Spleen (tissue), 11 donors: ENCODE results near the gene BEND7. TPM values are rescaled to one million over a fixed set of nuclear protein-coding genes. Genes with fewer than 3 reads are reported as not detected.
A peak's percentile ranks its signal among the peaks of the same experiment; 100 is the strongest.

Source experiments
- DNase-seq: peaks from one replicate; pipeline ENCODE4 v3.0.0-alpha.2; 2020
- H3K27ac ChIP-seq, 8 donors: fragments of 200-600 bp; sonication (generic) in 7 of 8; 1 replicate in 4 of 8; 2 replicates in 4 of 8; pipeline versions ENCODE4 v1.5.0 to v1.8.0; 2016 to 2021; ENCODE audit warnings: inconsistent platforms in 4 of 8, mild to moderate bottlenecking in 4 of 8, moderate library complexity in 1 of 8
- H3K27me3 ChIP-seq, 7 donors: fragments of 200-600 bp; sonication (generic) in 6 of 7; replicated peaks in 1 of 7; 1 replicate in 4 of 7; 2 replicates in 3 of 7; pipeline versions ENCODE4 v1.5.0 to v1.8.0; 2016 to 2021; ENCODE audit warnings: inconsistent platforms in 3 of 7, mild to moderate bottlenecking in 1 of 7
- H3K36me3 ChIP-seq, 6 donors: fragments of 200-600 bp; sonication (generic) in 5 of 6; 1 replicate in 4 of 6; 2 replicates in 2 of 6; pipeline versions ENCODE4 v1.5.0 to v1.8.0; 2016 to 2021; ENCODE audit warnings: inconsistent platforms in 2 of 6
- H3K4me1 ChIP-seq, 6 donors: fragments of 200-600 bp; sonication (generic) in 5 of 6; 1 replicate in 3 of 6; 2 replicates in 3 of 6; pipeline versions ENCODE4 v1.5.0 to v1.8.0; 2016 to 2021; ENCODE audit warnings: inconsistent platforms in 3 of 6
- H3K4me3 ChIP-seq, 8 donors: fragments of 200-600 bp; sonication (generic) in 7 of 8; 1 replicate in 4 of 8; 2 replicates in 4 of 8; pipeline versions ENCODE4 v1.5.0 to v1.8.0; 2016 to 2021; ENCODE audit warnings: inconsistent platforms in 4 of 8, mild to moderate bottlenecking in 4 of 8, moderate library complexity in 2 of 8
- H3K9me3 ChIP-seq, 8 donors: fragments of 200-600 bp; sonication (generic) in 7 of 8; 1 replicate in 4 of 8; 2 replicates in 4 of 8; pipeline versions ENCODE4 v1.5.0 to v1.8.0; 2016 to 2021; ENCODE audit warnings: inconsistent platforms in 4 of 8
- POLR2A ChIP-seq, 3 donors: fragments of 450-650 bp; IDR thresholded peaks; one replicate each; pipeline ENCODE4 v1.5.1; 2017; ENCODE audit warnings: antibody characterized with exemption in 3 of 3, mild to moderate bottlenecking in 1 of 3
- POLR2AphosphoS5 ChIP-seq, 3 donors: sonication (generic); formaldehyde crosslinking; IDR thresholded peaks; one replicate each; pipeline ENCODE4 v1.5.1; 2017; ENCODE audit warnings: antibody characterized with exemption in 3 of 3
- WGBS, 5 donors: extraction: QIAGEN DNeasy Blood & Tissue Kit in 3 of 5; methylation state at CpG; one replicate each; pipeline versions ENCODE4 v1.1.5 to v1.1.7; 2013 to 2018; 5-methylcytosine and 5-hydroxymethylcytosine counted together
- intact Hi-C: fragments of 100-400 bp; cut with DNase I; formaldehyde crosslinking; loops from one replicate; pipeline ENCODE4 v1.15.0; 2023; ENCODE audit warnings: low total_unique reads
- polyA plus RNA-seq, 3 donors: library from polyadenylated mRNA; stranded (reverse); fragments of 200-250 nt; gene quantifications; one replicate each; pipeline ENCODE4 v1.2.1, GENCODE V29; 2013
- total RNA-seq, 7 donors: library from RNA; depleted of rRNA in 3 of 7; stranded (reverse); fragments of >200 nt in 3 of 7; fragmentation: NEBNext Ultra II Directional in 4 of 7; extraction: Animal tissue kit (Norgen Biotek cat#: 25700) in 4 of 7; gene quantifications; one replicate each; pipeline versions ENCODE4 v1.1.0 to v1.2.1, GENCODE V29; 2016 to 2021
- TF ChIP-seq, protein P1 (sequence below), 11 experiments: fragments of 200-600 bp in 7 of 11; fragments of 450-650 bp in 4 of 11; sonication (generic) in 4 of 11; IDR thresholded peaks in 8 of 11; conservative IDR thresholded peaks in 3 of 11; 1 replicate in 7 of 11; 2 replicates in 4 of 11; pipeline versions ENCODE4 v1.4.0 to v1.8.0; 2016 to 2021; ENCODE audit warnings: antibody characterized with exemption in 11 of 11, inconsistent platforms in 4 of 11, mild to moderate bottlenecking in 1 of 11
- donor health status: healthy with polysubstance abuse.
- donor health status: DM: no; HTN: no; CAD: no; lungs with moderate emphysema.
- donor health status: DM: no; HTN: no; CAD: no.
- donor health status: Bipolar disorder and iron deficiency.
- donor health status: healthy.
- donor health status: DM: no; HTN: no; CAD: no.
- donor health status: DM: yes; HTN: yes; CAD: no.

Gene BEND7
- total and polyA plus RNA-seq, 10 donors = 0.93 to 20.2 (median 10.6) TPM

DNA sequence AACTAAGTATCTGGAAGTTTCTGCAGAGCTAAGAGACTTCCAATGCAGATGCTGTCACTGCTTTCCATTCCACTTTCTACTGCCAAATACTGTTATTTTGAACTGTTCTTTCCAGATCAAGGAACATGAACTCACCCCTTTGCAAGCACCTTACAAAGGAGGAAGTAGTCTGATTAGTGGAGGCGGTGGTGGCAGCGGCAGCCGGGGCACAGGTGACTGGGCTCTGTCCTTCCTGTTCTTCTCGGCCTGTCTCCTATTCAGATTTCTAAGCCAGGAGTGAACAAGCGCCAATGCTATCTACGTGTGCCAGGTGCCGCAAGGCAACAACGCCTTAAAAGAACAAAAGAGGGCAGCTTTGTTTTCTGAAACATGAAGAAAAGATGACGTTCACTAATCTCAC is 44.9 kb downstream of the BEND7 start:
- 40 to 66% (median 57%) methylated on average over 9 of the region's 9 CpGs for WGBS, 5 donors
- H3K9me3 ChIP-seq = no peaks in the 10 kb centered on the region
- H3K27ac ChIP-seq = peak overlapping the region in 3 of 8 donors; percentile 16 to 58 (median 33)
- TF ChIP-seq, protein P1, sequence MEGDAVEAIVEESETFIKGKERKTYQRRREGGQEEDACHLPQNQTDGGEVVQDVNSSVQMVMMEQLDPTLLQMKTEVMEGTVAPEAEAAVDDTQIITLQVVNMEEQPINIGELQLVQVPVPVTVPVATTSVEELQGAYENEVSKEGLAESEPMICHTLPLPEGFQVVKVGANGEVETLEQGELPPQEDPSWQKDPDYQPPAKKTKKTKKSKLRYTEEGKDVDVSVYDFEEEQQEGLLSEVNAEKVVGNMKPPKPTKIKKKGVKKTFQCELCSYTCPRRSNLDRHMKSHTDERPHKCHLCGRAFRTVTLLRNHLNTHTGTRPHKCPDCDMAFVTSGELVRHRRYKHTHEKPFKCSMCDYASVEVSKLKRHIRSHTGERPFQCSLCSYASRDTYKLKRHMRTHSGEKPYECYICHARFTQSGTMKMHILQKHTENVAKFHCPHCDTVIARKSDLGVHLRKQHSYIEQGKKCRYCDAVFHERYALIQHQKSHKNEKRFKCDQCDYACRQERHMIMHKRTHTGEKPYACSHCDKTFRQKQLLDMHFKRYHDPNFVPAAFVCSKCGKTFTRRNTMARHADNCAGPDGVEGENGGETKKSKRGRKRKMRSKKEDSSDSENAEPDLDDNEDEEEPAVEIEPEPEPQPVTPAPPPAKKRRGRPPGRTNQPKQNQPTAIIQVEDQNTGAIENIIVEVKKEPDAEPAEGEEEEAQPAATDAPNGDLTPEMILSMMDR (IDR thresholded peaks at IDR 0.05 in 8 of 11, conservative IDR thresholded peaks at IDR 0.05 in 3 of 11) = no peak
- no peak for TF ChIP-seq POLR2A (IDR thresholded peaks at IDR 0.05)
- TF ChIP-seq POLR2AphosphoS5 (IDR thresholded peaks at IDR 0.05) = no peak
- intact Hi-C loops = no loop called here
- H3K27me3 ChIP-seq = no peaks in the 10 kb centered on the region
- H3K36me3 ChIP-seq = no peaks in the 10 kb centered on the region
- H3K4me3 ChIP-seq = no peak overlapping the region
- H3K4me1 ChIP-seq = peaks cover 0 to 19% (median 7%) of the 10 kb centered on the region in 6 donors
- DNase-seq = peak; percentile 87

DNA sequence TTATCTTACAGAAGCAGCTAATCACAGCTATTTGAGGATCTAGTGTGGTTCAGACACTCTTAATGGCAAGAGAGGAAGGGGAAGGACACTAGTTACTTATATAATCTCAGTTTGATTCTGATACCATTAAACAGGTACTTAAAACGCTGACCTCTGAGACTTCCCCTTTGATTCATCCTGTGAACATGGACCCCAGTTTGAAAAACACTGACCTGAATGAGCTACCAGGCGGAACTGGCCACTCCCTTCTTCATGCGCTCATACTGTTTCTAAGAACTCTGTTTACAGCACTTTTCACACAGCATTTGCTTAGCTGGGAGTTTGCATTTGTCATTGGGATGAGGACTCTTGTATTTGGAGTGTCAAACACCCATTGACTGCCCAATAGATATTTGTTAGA is 45.7 kb downstream of the BEND7 start:
- H3K27me3 ChIP-seq = no peaks in the 10 kb centered on the region
- intact Hi-C loops = no loop called here
- H3K4me1 ChIP-seq = peaks cover 0 to 19% (median 7%) of the 10 kb centered on the region in 6 donors
- no peaks in the 10 kb centered on the region for H3K9me3 ChIP-seq
- no peak for DNase-seq
- 64 to 83% (median 74%) methylated on average over 3 of the region's 3 CpGs for WGBS, 5 donors
- H3K27ac ChIP-seq = peak overlapping the region in 2 of 8 donors; percentile 16 to 58
- H3K36me3 ChIP-seq = no peaks in the 10 kb centered on the region
- TF ChIP-seq POLR2AphosphoS5 (IDR thresholded peaks at IDR 0.05) (no peak), POLR2A (IDR thresholded peaks at IDR 0.05) (no peak)
- TF ChIP-seq, protein P1 (IDR thresholded peaks at IDR 0.05 in 8 of 11, conservative IDR thresholded peaks at IDR 0.05 in 3 of 11) = no peak
- no peak overlapping the region for H3K4me3 ChIP-seq

DNA sequence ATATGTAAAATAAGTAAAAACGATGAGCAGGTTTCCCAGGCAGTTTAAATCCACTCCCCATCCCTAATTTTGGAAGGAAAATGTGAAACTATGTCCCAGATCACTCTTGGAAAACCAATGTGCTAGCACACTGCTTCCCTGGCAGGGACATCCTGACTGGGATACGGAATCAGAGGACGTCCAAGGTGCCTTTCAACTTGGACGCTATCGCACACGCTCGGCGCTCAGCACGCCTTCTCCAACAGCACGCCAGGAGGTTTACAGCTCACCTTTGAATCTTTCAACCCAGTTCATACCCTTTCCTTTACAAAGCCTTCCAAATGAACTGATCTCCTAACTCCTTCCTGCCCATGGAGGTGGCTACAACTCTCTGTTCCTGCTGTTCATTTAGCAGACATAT is 47.1 kb downstream of the BEND7 start:
- Histone ChIP-seq H3K27ac (no peak overlapping the region), H3K4me1 (peaks cover 0 to 19% (median 7%) of the 10 kb centered on the region in 6 donors), H3K4me3 (no peak overlapping the region), H3K9me3 (no peaks in the 10 kb centered on the region), H3K36me3 (no peaks in the 10 kb centered on the region), H3K27me3 (no peaks in the 10 kb centered on the region)
- no peak for DNase-seq
- intact Hi-C loops = no loop called here
- WGBS, 5 donors = 86 to 97% (median 89%) methylated on average over 10 of the region's 10 CpGs
- TF ChIP-seq POLR2AphosphoS5 (IDR thresholded peaks at IDR 0.05) (no peak), POLR2A (IDR thresholded peaks at IDR 0.05) (no peak)
- TF ChIP-seq, protein P1 (IDR thresholded peaks at IDR 0.05 in 8 of 11, conservative IDR thresholded peaks at IDR 0.05 in 3 of 11) = no peak

DNA sequence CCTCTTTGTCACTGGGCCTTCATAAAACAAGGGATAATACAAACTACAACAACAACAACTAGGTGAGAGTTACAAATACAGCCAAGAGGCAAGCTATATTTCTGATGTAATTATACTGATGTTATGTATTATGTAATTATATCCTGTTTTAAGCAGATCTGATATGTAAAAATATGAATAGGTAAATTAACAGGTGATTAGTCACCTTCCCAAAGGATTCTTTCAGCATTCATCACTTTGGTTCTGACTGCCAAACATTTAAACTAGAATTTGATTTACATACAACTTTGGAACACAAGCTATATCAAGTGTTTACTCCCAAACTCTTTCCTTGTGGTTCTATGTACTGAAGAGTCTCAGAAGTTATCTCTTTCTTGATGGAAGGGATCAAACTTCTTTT is 53.7 kb downstream of the BEND7 start:
- TF ChIP-seq POLR2AphosphoS5 (IDR thresholded peaks at IDR 0.05) (no peak), POLR2A (IDR thresholded peaks at IDR 0.05) (no peak)
- TF ChIP-seq, protein P1 (IDR thresholded peaks at IDR 0.05 in 8 of 11, conservative IDR thresholded peaks at IDR 0.05 in 3 of 11) = no peak
- Histone ChIP-seq H3K4me3 (no peak overlapping the region), H3K36me3 (no peaks in the 10 kb centered on the region), H3K27me3 (no peaks in the 10 kb centered on the region), H3K27ac (no peak overlapping the region), H3K4me1 (no peaks in the 10 kb centered on the region), H3K9me3 (no peaks in the 10 kb centered on the region)
- intact Hi-C loops = no loop called here
- no peak for DNase-seq
